HCT116 (cell line): ENCODE results near the gene LCN10. TPM values are rescaled to one million over a fixed set of nuclear protein-coding genes. Genes with fewer than 3 reads are reported as not detected.

Experiments used
- ATAC-seq: fragments of 200-7000 bp; cut with Tn5 transposase; 2 replicates; pipeline ENCODE4 v1.9.1; 2020; ENCODE audit warnings: mild to moderate bottlenecking, moderate library complexity
- BruUV-seq: library from RNA; stranded (reverse); fragments of 400-500 nt; replicated peaks from 2 replicates; lab custom pipeline; 2021; lab: Mats Ljungman, UMichigan
- CTCF ChIA-PET: fragments of 300-600 bp; sonication (Branson Sonifier 250); formaldehyde crosslinking; loops from one replicate; lab custom pipeline; 2021; ENCODE audit warnings: antibody characterized with exemption; lab: Charles Lee
- POLR2A ChIA-PET: fragments of 300-600, 350-600 bp; sonication (Branson Sonifier 250); formaldehyde crosslinking; loops from one replicate; lab custom pipeline; 2021; ENCODE audit warnings: antibody characterized with exemption; lab: Charles Lee
- RAD21 ChIA-PET, 2 experiments: fragments of 300-600 bp; sonication (Branson Sonifier 250); formaldehyde crosslinking; loops; one replicate each; lab custom pipeline; 2023; ENCODE audit warnings: low total read pairs in 2 of 2; ENCODE audit not compliant: uncharacterized antibody in 2 of 2, unreplicated experiment in 2 of 2, low non-redundant PET in 1 of 2; lab: Charles Lee
- DNase-seq: peaks from one replicate; pipeline ENCODE4 v3.0.0-alpha.2; 2010; ENCODE audit warnings: low read depth, low spot score
- H2AFZ ChIP-seq: fragments of 200-600 bp; shearing (Covaris generic), sonication (generic); 2 replicates; pipeline ENCODE4 v1.6.1; 2017; ENCODE audit warnings: low read depth, mixed run types, mixed read lengths, antibody characterized with exemption, low read length; ENCODE audit not compliant: poor library complexity, severe bottlenecking
- H3K27ac ChIP-seq: 2 replicates; pipeline ENCODE4 v1.5.1; 2012; ENCODE audit warnings: low read depth, low read length
- H3K27me3 ChIP-seq: fragments of 200-600 bp; sonication (generic); 2 replicates; pipeline ENCODE4 v1.6.1; 2016; ENCODE audit warnings: mixed run types, low read length, mixed read lengths; ENCODE audit not compliant: insufficient read depth
- H3K36me3 ChIP-seq, 2 experiments: fragments of 200-500 bp in 1 of 2; fragments of 200-600 bp in 1 of 2; sonication (Bioruptor generic) in 1 of 2; sonication (generic) in 1 of 2; 2 replicates each; pipeline versions ENCODE4 v1.5.1 to v1.6.1; 2014 to 2016; ENCODE audit warnings: low read length in 2 of 2, inconsistent platforms in 1 of 2, mixed read lengths in 1 of 2, mixed run types in 1 of 2; ENCODE audit not compliant: insufficient read depth in 2 of 2, control insufficient read depth in 1 of 2
- H3K4me1 ChIP-seq, 2 experiments: fragments of 200-600 bp in 1 of 2; sonication (generic) in 1 of 2; 2 replicates each; pipeline versions ENCODE4 v1.5.1 to v1.6.1; 2012 to 2017; ENCODE audit warnings: low read length in 2 of 2, inconsistent platforms in 1 of 2, mild to moderate bottlenecking in 1 of 2, mixed read lengths in 1 of 2, mixed run types in 1 of 2, moderate library complexity in 1 of 2; ENCODE audit not compliant: insufficient read depth in 2 of 2, control insufficient read depth in 1 of 2
- H3K4me2 ChIP-seq: fragments of 200-600 bp; sonication (generic); 2 replicates; pipeline ENCODE4 v1.6.1; 2017; ENCODE audit warnings: mixed run types, low read length, mixed read lengths
- H3K4me3 ChIP-seq, 2 experiments: fragments of 200-600 bp in 1 of 2; sonication (generic) in 1 of 2; replicated peaks in 1 of 2; 2 replicates each; pipeline ENCODE4 v1.5.1; 2011 to 2016; ENCODE audit warnings: low read length in 2 of 2, control low read depth in 1 of 2, low read depth in 1 of 2, mild to moderate bottlenecking in 1 of 2, mixed read lengths in 1 of 2, mixed run types in 1 of 2
- H3K79me2 ChIP-seq: fragments of 200-600 bp; sonication (generic); 2 replicates; pipeline ENCODE4 v1.6.1; 2017; ENCODE audit warnings: mild to moderate bottlenecking, mixed run types, low read length, moderate library complexity, mixed read lengths; ENCODE audit not compliant: insufficient read depth
- H3K9ac ChIP-seq: fragments of 200-600 bp; sonication (generic); 2 replicates; pipeline ENCODE4 v1.6.1; 2016; ENCODE audit warnings: low read length, mixed read lengths
- H3K9me2 ChIP-seq: fragments of 200-600 bp; sonication (generic), shearing (Covaris generic); 2 replicates; pipeline ENCODE4 v1.6.1; 2017; ENCODE audit warnings: mixed run types, mild to moderate bottlenecking, moderate library complexity; ENCODE audit not compliant: insufficient read depth
- H3K9me3 ChIP-seq, 2 experiments: fragments of 200-500 bp in 1 of 2; fragments of 200-600 bp in 1 of 2; sonication (Bioruptor generic) in 1 of 2; sonication (generic) in 1 of 2; 2 replicates each; pipeline ENCODE4 v1.6.1; 2014 to 2017; ENCODE audit warnings: low read length in 2 of 2, mixed read lengths in 2 of 2, inconsistent platforms in 1 of 2, low read depth in 1 of 2, mild to moderate bottlenecking in 1 of 2, mixed run types in 1 of 2, moderate library complexity in 1 of 2; ENCODE audit not compliant: control insufficient read depth in 1 of 2, insufficient read depth in 1 of 2
- H4K20me1 ChIP-seq: fragments of 200-600 bp; sonication (generic), shearing (Covaris generic); 2 replicates; pipeline ENCODE4 v1.6.1; 2017; ENCODE audit warnings: mixed run types, mild to moderate bottlenecking, moderate library complexity; ENCODE audit not compliant: insufficient read depth
- ATF3 ChIP-seq: IDR thresholded peaks from 2 replicates; pipeline ENCODE4 v1.6.1; 2012
- CBX3 ChIP-seq: IDR thresholded peaks from 2 replicates; pipeline ENCODE4 v1.6.1; 2012; ENCODE audit warnings: low read depth
- CEBPB ChIP-seq: IDR thresholded peaks from 2 replicates; pipeline ENCODE4 v1.6.1; 2012; ENCODE audit warnings: low read depth
- EGR1 ChIP-seq: IDR thresholded peaks from 2 replicates; pipeline ENCODE4 v1.6.1; 2012; ENCODE audit warnings: low read depth
- EZH2 ChIP-seq: fragments of 200-600 bp; sonication (generic); IDR thresholded peaks from 2 replicates; pipeline ENCODE4 v1.6.1; 2017; ENCODE audit warnings: antibody characterized with exemption, mixed run types
- EZH2phosphoT487 ChIP-seq: fragments of 200-600 bp; IDR thresholded peaks from 2 replicates; pipeline ENCODE4 v1.6.1; 2018; ENCODE audit warnings: antibody characterized with exemption, borderline replicate concordance
- FOSL1 ChIP-seq: IDR thresholded peaks from 2 replicates; pipeline ENCODE4 v1.6.1; 2012; ENCODE audit warnings: low read depth
- JUND ChIP-seq: IDR thresholded peaks from 2 replicates; pipeline ENCODE4 v1.6.1; 2012
- MAX ChIP-seq: IDR thresholded peaks from 2 replicates; pipeline ENCODE4 v1.6.1; 2012
- POLR2AphosphoS5 ChIP-seq: IDR thresholded peaks from 2 replicates; pipeline ENCODE4 v1.6.1; 2011; ENCODE audit warnings: mild to moderate bottlenecking, low read depth, low read length, moderate library complexity
- SIN3A ChIP-seq: IDR thresholded peaks from 2 replicates; pipeline ENCODE4 v1.6.1; 2012; ENCODE audit warnings: low read depth
- SP1 ChIP-seq: IDR thresholded peaks from 2 replicates; pipeline ENCODE4 v1.6.1; 2012; ENCODE audit warnings: low read depth
- SRF ChIP-seq: IDR thresholded peaks from 2 replicates; pipeline ENCODE4 v1.6.1; 2012; ENCODE audit warnings: low read depth
- TCF7L2 ChIP-seq: IDR thresholded peaks from 2 replicates; pipeline ENCODE4 v1.7.0; 2011; ENCODE audit warnings: borderline replicate concordance, inconsistent platforms; ENCODE audit not compliant: insufficient read depth, insufficient read length; ENCODE audit errors: extremely low read depth
- YY1 ChIP-seq: IDR thresholded peaks from 2 replicates; pipeline ENCODE4 v1.6.1; 2011; ENCODE audit warnings: low read length, low read depth, moderate library complexity, mild to moderate bottlenecking; ENCODE audit not compliant: insufficient replicate concordance; ENCODE audit errors: extremely low read depth
- ZNF274 ChIP-seq: fragments of 200-500 bp; sonication (Bioruptor generic); IDR thresholded peaks from 2 replicates; pipeline ENCODE4 v1.6.1; 2014; ENCODE audit warnings: mild to moderate bottlenecking, low read depth, low read length, inconsistent platforms
- intact Hi-C: fragments of 100-400 bp; cut with micrococcal nuclease; formaldehyde crosslinking; loops from 2 replicates; pipeline ENCODE4 v1.10.0; 2022
- total RNA-seq: library from RNA; stranded (reverse); gene quantifications from one replicate; pipeline ENCODE4 v1.2.1, GENCODE V29; 2021; ENCODE audit not compliant: unreplicated experiment
- TF ChIP-seq, protein P1 (sequence below): IDR thresholded peaks from 2 replicates; pipeline ENCODE4 v1.6.1; 2011; ENCODE audit warnings: mild to moderate bottlenecking, low read length, moderate library complexity; ENCODE audit not compliant: insufficient replicate concordance; ENCODE audit errors: extremely low read depth

The LCN10 gene
- total RNA-seq, 1 experiment from 2014 or later, result not detected

GRCh38 chr9:136743639-136744211 lies 985 bp upstream of the LCN10 start (continued):
- no peak for TF ChIP-seq EZH2phosphoT487
- TF ChIP-seq ATF3, result no peak
- TF ChIP-seq POLR2AphosphoS5, result no peak
- no peak for TF ChIP-seq TCF7L2
- TF ChIP-seq, protein P1, sequence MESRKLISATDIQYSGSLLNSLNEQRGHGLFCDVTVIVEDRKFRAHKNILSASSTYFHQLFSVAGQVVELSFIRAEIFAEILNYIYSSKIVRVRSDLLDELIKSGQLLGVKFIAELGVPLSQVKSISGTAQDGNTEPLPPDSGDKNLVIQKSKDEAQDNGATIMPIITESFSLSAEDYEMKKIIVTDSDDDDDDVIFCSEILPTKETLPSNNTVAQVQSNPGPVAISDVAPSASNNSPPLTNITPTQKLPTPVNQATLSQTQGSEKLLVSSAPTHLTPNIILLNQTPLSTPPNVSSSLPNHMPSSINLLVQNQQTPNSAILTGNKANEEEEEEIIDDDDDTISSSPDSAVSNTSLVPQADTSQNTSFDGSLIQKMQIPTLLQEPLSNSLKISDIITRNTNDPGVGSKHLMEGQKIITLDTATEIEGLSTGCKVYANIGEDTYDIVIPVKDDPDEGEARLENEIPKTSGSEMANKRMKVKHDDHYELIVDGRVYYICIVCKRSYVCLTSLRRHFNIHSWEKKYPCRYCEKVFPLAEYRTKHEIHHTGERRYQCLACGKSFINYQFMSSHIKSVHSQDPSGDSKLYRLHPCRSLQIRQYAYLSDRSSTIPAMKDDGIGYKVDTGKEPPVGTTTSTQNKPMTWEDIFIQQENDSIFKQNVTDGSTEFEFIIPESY, result no peak
- TF ChIP-seq JUND, result no peak
- no peak for TF ChIP-seq FOSL1
- no peak for TF ChIP-seq SIN3A
- TF ChIP-seq SRF, result no peak
- TF ChIP-seq EZH2, result no peak
- TF ChIP-seq ZNF274, result no peak

DNA sequence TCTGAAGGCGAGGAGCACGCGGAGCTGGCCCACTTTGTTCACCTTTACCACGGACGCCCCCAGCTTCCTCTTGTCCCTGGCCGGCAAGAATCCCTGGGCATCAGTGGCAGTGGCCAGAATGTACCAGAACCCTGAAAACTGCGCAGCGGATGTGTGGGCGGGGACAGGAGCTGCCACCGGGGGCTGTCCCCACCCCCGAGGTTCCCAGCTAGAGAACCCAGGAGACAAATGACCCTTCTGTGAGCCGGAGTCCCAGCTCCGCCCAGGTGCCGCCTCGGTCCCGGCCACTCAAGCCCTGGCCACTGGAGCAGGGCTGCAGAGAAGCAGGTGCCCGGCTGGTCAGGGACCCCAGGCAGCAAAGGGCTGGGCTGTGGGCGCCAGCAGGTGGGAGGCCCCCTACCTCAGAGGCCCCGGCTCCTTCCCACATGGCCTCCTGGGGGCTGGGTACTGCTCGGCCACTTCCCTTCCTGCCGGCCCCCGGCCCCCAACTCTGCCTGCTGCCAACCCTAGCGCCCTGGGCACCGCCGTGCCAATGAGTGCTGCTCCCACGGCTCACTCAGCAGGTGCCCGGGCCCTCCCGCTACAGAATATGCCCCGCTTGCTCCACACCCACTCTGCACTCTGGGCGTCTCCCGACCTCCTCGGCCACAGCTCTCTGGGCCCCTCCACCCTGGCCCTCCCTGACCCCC lies 713 bp downstream of the LCN10 start:
- no peaks in the 10 kb centered on the region for H3K27me3 ChIP-seq
- no peak for TF ChIP-seq MAX
- TF ChIP-seq CEBPB, result no peak
- TF ChIP-seq TCF7L2, result no peak
- no peak for TF ChIP-seq EGR1
- no peak for TF ChIP-seq POLR2AphosphoS5
- no peak for TF ChIP-seq CBX3
- TF ChIP-seq SRF, result no peak
- TF ChIP-seq SP1, result no peak
- no peak for TF ChIP-seq EZH2
- TF ChIP-seq FOSL1, result no peak
- TF ChIP-seq YY1, result no peak
- no peak for TF ChIP-seq ZNF274
- no peak for TF ChIP-seq JUND
- ChIA-PET CTCF (no interaction called here), RAD21 (no interaction called here), POLR2A (no interaction called here)
- H2AFZ ChIP-seq, result no peak overlapping the region
- no peaks in the 10 kb centered on the region for H3K9me3 ChIP-seq
- H3K9me2 ChIP-seq, result no peaks in the 10 kb centered on the region
- ATAC-seq (no peak), DNase-seq (no peak)
- no peaks in the 10 kb centered on the region for H3K4me1 ChIP-seq
- no TSS peak for BruUV-seq
- no peak overlapping the region for H3K4me3 ChIP-seq
- no peak overlapping the region for H3K4me2 ChIP-seq
- intact Hi-C loops, result no loop called here
- no peaks in the 10 kb centered on the region for H3K36me3 ChIP-seq
- H3K79me2 ChIP-seq, result no peaks in the 10 kb centered on the region
- H3K9ac ChIP-seq, result no peak overlapping the region
- H4K20me1 ChIP-seq, result no peaks in the 10 kb centered on the region
- H3K27ac ChIP-seq, result no peak overlapping the region
